Trophoblast cell (in vitro differentiated cells and primary cell): Measurements from ENCODE around the gene RNASEH2B.

Experiments
- DNase-seq, 2 donors: peaks; one replicate each; pipeline ENCODE4 v3.0.0-alpha.2; 2016
- H2AFZ ChIP-seq: 2 replicates; pipeline ENCODE4 v1.6.1; 2013; ENCODE audit warnings: low read length, moderate library complexity, mild to moderate bottlenecking; ENCODE audit not compliant: insufficient read depth, poor library complexity
- H2AK5ac ChIP-seq: 2 replicates; pipeline ENCODE4 v1.6.1; 2013; ENCODE audit warnings: mild to moderate bottlenecking, low read length
- H2BK120ac ChIP-seq: 2 replicates; pipeline ENCODE4 v1.6.1; 2013; ENCODE audit warnings: low read length, mild to moderate bottlenecking, moderate library complexity; ENCODE audit not compliant: insufficient read depth, poor library complexity
- H2BK12ac ChIP-seq: 2 replicates; pipeline ENCODE4 v1.6.1; 2013; ENCODE audit warnings: mild to moderate bottlenecking, low read length, moderate library complexity
- H2BK5ac ChIP-seq: 2 replicates; pipeline ENCODE4 v1.6.1; 2013; ENCODE audit warnings: low read length, low read depth, moderate library complexity, mild to moderate bottlenecking; ENCODE audit not compliant: poor library complexity
- H3K14ac ChIP-seq: 2 replicates; pipeline ENCODE4 v1.6.1; 2013; ENCODE audit warnings: mild to moderate bottlenecking, low read length
- H3K18ac ChIP-seq: 2 replicates; pipeline ENCODE4 v1.6.1; 2013; ENCODE audit warnings: mild to moderate bottlenecking, low read length
- H3K23ac ChIP-seq: 2 replicates; pipeline ENCODE4 v1.6.1; 2013; ENCODE audit warnings: low read length
- H3K27ac ChIP-seq: 2 replicates; pipeline ENCODE4 v1.5.1; 2013; ENCODE audit warnings: low read depth, mild to moderate bottlenecking, inconsistent platforms, low read length, moderate library complexity
- H3K27me3 ChIP-seq: 2 replicates; pipeline ENCODE4 v1.6.1; 2013; ENCODE audit warnings: inconsistent platforms, mild to moderate bottlenecking, low read length, moderate library complexity; ENCODE audit not compliant: insufficient read depth
- H3K36me3 ChIP-seq, 2 experiments: 1 replicate in 1 of 2; 2 replicates in 1 of 2; pipeline ENCODE4 v1.6.1; 2013; ENCODE audit warnings: low read length in 2 of 2, mild to moderate bottlenecking in 2 of 2, moderate library complexity in 1 of 2; ENCODE audit not compliant: insufficient read depth in 2 of 2, control insufficient read depth in 1 of 2
- H3K4ac ChIP-seq: 2 replicates; pipeline ENCODE4 v1.6.1; 2013; ENCODE audit warnings: low read depth, mild to moderate bottlenecking, low read length, moderate library complexity
- H3K4me1 ChIP-seq, 2 experiments: 1 replicate in 1 of 2; 2 replicates in 1 of 2; pipeline ENCODE4 v1.6.1; 2013; ENCODE audit warnings: low read length in 2 of 2, mild to moderate bottlenecking in 2 of 2, moderate library complexity in 1 of 2; ENCODE audit not compliant: insufficient read depth in 2 of 2, control insufficient read depth in 1 of 2
- H3K4me2 ChIP-seq: 2 replicates; pipeline ENCODE4 v1.6.1; 2013; ENCODE audit warnings: inconsistent platforms, mild to moderate bottlenecking, low read length, moderate library complexity
- H3K4me3 ChIP-seq: 2 replicates; pipeline ENCODE4 v1.5.1; 2013; ENCODE audit warnings: mild to moderate bottlenecking, low read depth, low read length, inconsistent platforms
- H3K79me1 ChIP-seq: one replicate; pipeline ENCODE4 v1.6.1; 2013; ENCODE audit warnings: low read length
- H3K79me2 ChIP-seq: 2 replicates; pipeline ENCODE4 v1.6.1; 2013; ENCODE audit warnings: low read length, mild to moderate bottlenecking; ENCODE audit not compliant: control insufficient read depth, insufficient read depth, poor library complexity
- H3K9ac ChIP-seq: 2 replicates; pipeline ENCODE4 v1.6.1; 2013; ENCODE audit warnings: mild to moderate bottlenecking, low read length
- H3K9me3 ChIP-seq: 2 replicates; pipeline ENCODE4 v1.6.1; 2013; ENCODE audit warnings: low read depth, mild to moderate bottlenecking, control low read depth, inconsistent platforms, low read length; ENCODE audit not compliant: insufficient read depth
- H4K12ac ChIP-seq: 2 replicates; pipeline ENCODE4 v1.6.1; 2013; ENCODE audit warnings: low read depth, mild to moderate bottlenecking, low read length, moderate library complexity
- H4K8ac ChIP-seq: 2 replicates; pipeline ENCODE4 v1.6.1; 2013; ENCODE audit warnings: low read depth, mild to moderate bottlenecking, low read length, moderate library complexity
- H4K91ac ChIP-seq: one replicate; pipeline ENCODE4 v1.6.1; 2013; ENCODE audit warnings: low read depth, mild to moderate bottlenecking, low read length, moderate library complexity
- WGBS: extraction: QIAGEN DNeasy Blood & Tissue Kit; methylation state at CpG from one replicate; pipeline ENCODE4 v1.1.7; 2013; ENCODE audit warnings: missing lambda C conversion rate; ENCODE audit not compliant: insufficient read length, insufficient coverage; ENCODE audit errors: extremely low coverage; 5-methylcytosine and 5-hydroxymethylcytosine counted together

The RNASEH2B gene

DNA sequence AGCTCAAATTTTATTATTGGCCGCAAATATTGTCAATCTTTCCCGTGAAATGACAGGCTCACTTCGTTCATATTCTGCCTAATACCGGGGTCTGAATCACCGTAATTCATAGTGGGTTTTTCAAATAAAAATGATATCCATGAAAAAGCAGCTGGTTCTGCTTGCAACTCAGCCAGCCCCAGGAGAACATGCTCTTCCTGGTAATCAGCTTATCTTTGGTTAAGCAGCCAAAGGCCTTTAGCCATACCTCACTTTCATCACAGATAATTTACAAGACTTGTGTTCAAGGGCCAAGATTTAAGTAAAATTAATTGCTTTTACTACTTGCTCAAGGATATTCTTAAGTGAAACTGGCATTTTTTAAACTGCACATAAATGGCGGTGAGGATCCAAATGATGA lies 22.5 kb downstream of the RNASEH2B start:
- H3K4me2 ChIP-seq, result no peak overlapping the region
- no peak overlapping the region for H3K27ac ChIP-seq

DNA sequence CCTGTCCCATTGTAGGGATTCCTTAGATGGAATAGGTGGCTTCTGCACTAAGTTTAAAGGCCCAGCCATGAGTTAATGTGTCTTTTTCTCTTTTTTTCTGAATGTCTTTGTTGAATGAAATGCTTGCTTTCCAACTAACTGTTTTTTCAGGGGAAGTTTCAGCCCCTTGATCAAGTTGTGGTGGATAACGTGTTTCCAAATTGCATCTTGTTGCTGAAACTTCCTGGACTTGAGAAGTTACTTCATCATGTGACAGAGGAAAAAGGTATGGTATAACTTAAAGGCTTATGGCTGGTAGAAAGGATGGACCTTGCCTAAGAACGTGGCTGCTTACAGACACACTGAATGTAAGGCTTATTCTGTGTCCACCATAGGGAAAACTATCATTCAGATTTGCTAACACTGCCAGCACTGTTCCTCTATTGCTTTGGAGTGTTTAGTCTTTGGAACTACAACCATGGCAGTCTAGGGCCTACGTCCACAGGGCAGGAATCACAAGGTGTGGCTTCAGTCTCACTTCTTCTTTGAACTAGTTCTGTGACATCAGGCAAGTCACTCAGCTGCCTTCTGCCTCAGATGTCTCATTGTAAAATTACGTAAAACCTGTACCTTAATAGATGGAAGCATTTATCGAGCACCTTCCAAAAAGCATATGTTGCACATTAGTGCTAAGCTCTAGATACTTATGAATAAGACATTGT lies 25.3 kb downstream of the RNASEH2B start:
- H2BK5ac ChIP-seq, result no peak overlapping the region
- no peaks in the 10 kb centered on the region for H3K4me1 ChIP-seq
- no peak overlapping the region for H2AK5ac ChIP-seq
- H3K79me2 ChIP-seq, result no peaks in the 10 kb centered on the region
- no peak overlapping the region for H4K8ac ChIP-seq
- no peak overlapping the region for H3K27ac ChIP-seq
- no peak overlapping the region for H3K14ac ChIP-seq
- no peak overlapping the region for H2AFZ ChIP-seq
- no peak for DNase-seq
- no peak overlapping the region for H3K4me3 ChIP-seq
- no peak overlapping the region for H3K18ac ChIP-seq
- WGBS, result no CpG with 5 or more reads among the region's 5 CpGs
- no peak overlapping the region for H2BK12ac ChIP-seq
- no peak overlapping the region for H3K4ac ChIP-seq
- no peak overlapping the region for H3K9ac ChIP-seq
- H3K27me3 ChIP-seq, result no peaks in the 10 kb centered on the region
- no peaks in the 10 kb centered on the region for H3K9me3 ChIP-seq
- no peaks in the 10 kb centered on the region for H3K79me1 ChIP-seq
- H4K91ac ChIP-seq, result no peak overlapping the region
- peaks cover 2 to 7% of the 10 kb centered on the region in 2 experiments for H3K36me3 ChIP-seq
- H3K23ac ChIP-seq, result no peak overlapping the region
- H3K4me2 ChIP-seq, result no peak overlapping the region
- H2BK120ac ChIP-seq, result no peak overlapping the region
- no peak overlapping the region for H4K12ac ChIP-seq

More for the DNA sequence above, 22.5 kb downstream of the RNASEH2B start:
- no peaks in the 10 kb centered on the region for H3K4me1 ChIP-seq
- no peak overlapping the region for H3K9ac ChIP-seq
- H3K36me3 ChIP-seq, result peaks cover 2 to 7% of the 10 kb centered on the region in 2 experiments
- no peak overlapping the region for H2BK5ac ChIP-seq
- no peak overlapping the region for H2AK5ac ChIP-seq
- H3K4me3 ChIP-seq, result no peak overlapping the region
- no peak for DNase-seq
- no peak overlapping the region for H4K91ac ChIP-seq
- H3K4ac ChIP-seq, result no peak overlapping the region
- no peak overlapping the region for H3K23ac ChIP-seq
- no peak overlapping the region for H4K12ac ChIP-seq
- WGBS, result no CpG with 5 or more reads among the region's 6 CpGs
- H2AFZ ChIP-seq, result no peak overlapping the region
- H4K8ac ChIP-seq, result no peak overlapping the region
- H3K9me3 ChIP-seq, result no peaks in the 10 kb centered on the region
- no peak overlapping the region for H2BK120ac ChIP-seq
- no peak overlapping the region for H3K14ac ChIP-seq
- no peak overlapping the region for H3K18ac ChIP-seq
- H3K79me1 ChIP-seq, result no peaks in the 10 kb centered on the region
- no peaks in the 10 kb centered on the region for H3K79me2 ChIP-seq
- no peak overlapping the region for H2BK12ac ChIP-seq
- no peaks in the 10 kb centered on the region for H3K27me3 ChIP-seq

DNA sequence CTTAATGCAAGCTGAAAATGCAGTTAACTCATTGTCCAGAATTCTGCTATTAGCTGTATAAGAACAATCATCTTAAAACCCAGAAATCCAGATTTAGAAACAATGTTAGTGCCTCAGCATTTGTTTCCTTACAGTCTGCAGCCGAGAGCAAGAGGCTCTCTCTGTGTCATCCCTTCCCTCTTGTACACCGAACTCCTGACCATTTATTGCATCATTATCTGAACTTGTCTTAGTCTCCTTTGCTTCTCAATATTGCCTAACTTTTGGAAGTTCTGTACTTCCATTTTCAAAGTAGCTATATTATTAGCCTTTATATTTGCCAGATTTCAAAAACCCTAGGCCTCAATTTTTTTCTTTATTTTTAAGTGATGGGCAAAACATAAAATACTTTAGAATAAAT lies 27.1 kb downstream of the RNASEH2B start:
- Histone ChIP-seq H2AK5ac (no peak overlapping the region), H4K8ac (no peak overlapping the region), H4K91ac (no peak overlapping the region), H3K79me1 (no peaks in the 10 kb centered on the region), H3K9me3 (no peaks in the 10 kb centered on the region), H3K79me2 (no peaks in the 10 kb centered on the region), H3K4ac (no peak overlapping the region), H3K9ac (no peak overlapping the region), H3K4me3 (no peak overlapping the region), H4K12ac (no peak overlapping the region), H2AFZ (no peak overlapping the region), H3K4me1 (no peaks in the 10 kb centered on the region), H3K27ac (no peak overlapping the region), H2BK120ac (no peak overlapping the region), H3K14ac (no peak overlapping the region), H3K27me3 (no peaks in the 10 kb centered on the region), H2BK5ac (no peak overlapping the region), H3K23ac (no peak overlapping the region), H3K36me3 (peaks cover 0 to 5% of the 10 kb centered on the region in 2 experiments), H2BK12ac (no peak overlapping the region), H3K4me2 (no peak overlapping the region), H3K18ac (no peak overlapping the region)
- DNase-seq, result peak in 1 of 2 donors; percentile 21
- WGBS, result no CpG with 5 or more reads among the region's 2 CpGs

DNA sequence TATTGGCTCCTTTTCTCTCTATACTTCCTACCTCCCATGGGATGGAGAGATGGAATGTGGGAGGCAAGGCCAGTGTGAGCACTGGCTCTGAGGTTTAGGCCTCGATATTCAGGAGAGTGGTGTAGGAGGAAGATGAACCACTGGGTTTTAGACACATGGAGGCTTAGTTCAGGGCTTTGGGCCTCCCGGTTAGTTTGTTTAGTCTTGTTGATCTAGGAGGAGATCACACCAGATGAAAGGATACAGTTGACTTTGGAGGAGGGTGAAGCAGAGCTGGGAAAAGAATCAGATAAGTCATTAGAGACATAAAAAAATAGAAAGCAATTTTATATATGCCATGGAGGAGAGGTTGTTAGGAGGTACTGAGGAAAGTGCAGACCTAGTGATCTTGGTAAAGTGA lies 30.9 kb downstream of the RNASEH2B start:
- H3K18ac ChIP-seq, result no peak overlapping the region
- no peaks in the 10 kb centered on the region for H3K79me1 ChIP-seq
- H3K14ac ChIP-seq, result no peak overlapping the region
- DNase-seq, result no peak
- H3K79me2 ChIP-seq, result no peaks in the 10 kb centered on the region
- no peaks in the 10 kb centered on the region for H3K36me3 ChIP-seq
- no peak overlapping the region for H4K91ac ChIP-seq
- no peak overlapping the region for H3K4ac ChIP-seq
- no peak overlapping the region for H3K4me2 ChIP-seq
- H2AK5ac ChIP-seq, result no peak overlapping the region
- H2AFZ ChIP-seq, result no peak overlapping the region
- no peak overlapping the region for H2BK5ac ChIP-seq
- H2BK120ac ChIP-seq, result no peak overlapping the region
- H4K12ac ChIP-seq, result no peak overlapping the region
- no peaks in the 10 kb centered on the region for H3K4me1 ChIP-seq
- no peak overlapping the region for H3K27ac ChIP-seq
- no peak overlapping the region for H2BK12ac ChIP-seq
- H3K9ac ChIP-seq, result no peak overlapping the region
- no peaks in the 10 kb centered on the region for H3K9me3 ChIP-seq
- no peak overlapping the region for H4K8ac ChIP-seq
- H3K23ac ChIP-seq, result no peak overlapping the region
- WGBS, result no CpG with 5 or more reads among the region's 2 CpGs
- no peak overlapping the region for H3K4me3 ChIP-seq
- no peaks in the 10 kb centered on the region for H3K27me3 ChIP-seq
